ENCODE measurements around the gene SNTB2. TPM values are rescaled to one million over a fixed set of nuclear protein-coding genes. Genes with fewer than 3 reads are reported as not detected.

The SNTB2 gene
- polyA plus RNA-seq, 1 of the 3 experiments (the other 2 are of a cell fraction) = 13.0 TPM

GRCh38 chr16:69253870-69254341 lies 66.9 kb downstream of the SNTB2 start:
- DNase-seq = no peak
- H3K79me2 ChIP-seq (ENCODE audit: insufficient read depth) = peaks cover 60% of the 10 kb centered on the region

More at GRCh38 chr16:69253870-69254341, 66.9 kb downstream of the SNTB2 start:
- Histone ChIP-seq H3F3A (replicated peaks; ENCODE audit: insufficient read depth) (peaks cover 8% of the 10 kb centered on the region), H3K9me2 (no peaks in the 10 kb centered on the region), H3K9me3 (no peaks in the 10 kb centered on the region), H3K4me3 (ENCODE audit: low read depth in 2 of 2, low read length in 1 of 2) (no peak overlapping the region), H3K4me2 (peak overlapping the region; percentile 12; the same call in 1 of the 2 replicates), H2AFZ (ENCODE audit: low read depth) (no peak overlapping the region), H3K27me3 (ENCODE audit: insufficient read depth) (no peaks in the 10 kb centered on the region), H4K20me1 (ENCODE audit: insufficient read depth) (peaks cover 14% of the 10 kb centered on the region; the same call in 1 of the 2 replicates), H3K36me3 (replicated peaks in 1 of 2; ENCODE audit: control insufficient read depth in 1 of 2, insufficient read depth in 2 of 2, low read length in 1 of 2) (peaks cover 2 to 21% of the 10 kb centered on the region in 2 experiments), H3K27ac (ENCODE audit: low read depth in 2 of 2, low read length in 1 of 2) (peak overlapping the region in 1 of 2 experiments; percentile 15; a peak in 1 of 4 replicates), H3K9ac (no peak overlapping the region), H3K4me1 (ENCODE audit: control insufficient read depth in 1 of 2, insufficient read depth in 2 of 2, low read depth in 1 of 2, low read length in 1 of 2) (no peaks in the 10 kb centered on the region; a peak in 1 of 4 replicates)
- WGBS (ENCODE audit: low lambda C conversion rate) = 75% methylated on average over 5 of the region's 5 CpGs
- CTCF ChIA-PET = no interaction called here
- POLR2A ChIA-PET = no interaction called here
- no peak for TF ChIP-seq USF2 (IDR thresholded peaks at IDR 0.05; ENCODE audit: borderline replicate concordance, low read depth, low read length)
- TF ChIP-seq RCOR1 (IDR thresholded peaks at IDR 0.05; ENCODE audit: low read length) = no peak
- no peak for TF ChIP-seq ZBTB33 (IDR thresholded peaks at IDR 0.05; ENCODE audit: borderline replicate concordance, low read depth)
- TF ChIP-seq YY1 (IDR thresholded peaks at IDR 0.05; ENCODE audit: low read depth) = no peak
- no peak for TF ChIP-seq REST (IDR thresholded peaks at IDR 0.05; ENCODE audit: low read depth, low read length)
- no peak for TF ChIP-seq JUND (IDR thresholded peaks at IDR 0.05)
- TF ChIP-seq FOXM1 (IDR thresholded peaks at IDR 0.05; ENCODE audit: low read depth) = no peak
- no peak for TF ChIP-seq USF1 (IDR thresholded peaks at IDR 0.05; ENCODE audit: borderline replicate concordance, low read depth)
- no peak for TF ChIP-seq SMC3 (IDR thresholded peaks at IDR 0.05; ENCODE audit: low read depth, low read length)
- no peak for TF ChIP-seq FOSL2 (IDR thresholded peaks at IDR 0.05; ENCODE audit: borderline replicate concordance, low read depth)
- TF ChIP-seq MXI1 (IDR thresholded peaks at IDR 0.05; ENCODE audit: low read depth, low read length) = no peak
- no peak for TF ChIP-seq NFIC (IDR thresholded peaks at IDR 0.05; ENCODE audit: borderline replicate concordance)
- no peak for TF ChIP-seq PBX3 (IDR thresholded peaks at IDR 0.05)
- no peak for TF ChIP-seq GATA2 (CRISPR knock-in tag; IDR thresholded peaks at IDR 0.05)
- no peak for TF ChIP-seq MAX (IDR thresholded peaks at IDR 0.05; ENCODE audit: low read depth)
- TF ChIP-seq RAD21 (IDR thresholded peaks at IDR 0.05; ENCODE audit: low read length) = no peak
- no peak for TF ChIP-seq TEAD4 (IDR thresholded peaks at IDR 0.05; ENCODE audit: borderline replicate concordance, insufficient read depth)
- no peak for TF ChIP-seq MEF2A (IDR thresholded peaks at IDR 0.05; ENCODE audit: borderline replicate concordance, low read depth)

Data from SK-N-SH (cell line).